ENCODE results near the gene A3GALT2.

The A3GALT2 gene

DNA sequence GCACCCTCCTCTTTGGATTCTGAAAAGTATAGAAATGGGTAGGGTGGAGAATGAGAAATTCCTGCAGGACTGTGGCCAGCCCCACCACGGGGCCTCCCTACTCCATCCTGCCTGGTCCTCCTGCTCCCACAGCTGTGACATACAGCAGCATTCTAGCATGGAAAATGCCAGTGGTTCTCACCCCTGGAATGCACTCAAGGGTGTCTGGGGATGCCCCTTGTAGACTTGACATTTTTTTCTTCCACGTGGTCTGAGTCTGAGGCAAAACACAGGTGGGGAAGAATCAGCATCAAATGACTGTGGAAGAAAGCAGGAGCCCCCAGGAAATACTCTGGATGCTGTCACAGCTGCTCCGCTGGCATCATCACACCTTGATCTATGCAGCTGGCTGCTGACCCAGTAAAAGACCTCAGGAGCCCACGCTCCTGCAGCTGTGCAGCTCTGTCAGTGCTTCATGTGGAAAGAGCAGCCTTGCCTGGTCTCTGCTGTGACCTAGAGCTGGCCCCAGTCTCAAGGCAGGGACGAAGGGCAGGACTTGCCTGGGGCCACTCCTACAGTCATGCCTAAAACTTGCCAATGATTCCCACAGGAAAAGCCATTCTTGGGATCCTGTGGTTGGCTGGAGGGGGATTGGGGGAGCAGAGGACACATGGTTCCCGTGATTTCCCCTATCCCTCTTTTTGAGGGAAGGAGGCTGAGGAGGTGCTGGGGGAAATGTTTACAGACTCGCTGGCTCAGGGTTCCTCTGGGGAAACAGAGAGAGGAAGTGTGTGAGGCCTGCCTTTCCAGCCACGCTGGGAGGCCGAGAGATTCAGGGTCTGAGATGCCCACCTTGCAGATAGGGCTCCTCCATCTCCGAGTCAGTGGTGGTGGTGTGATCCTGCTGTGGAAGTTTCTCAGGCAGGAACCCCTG lies 10.8 kb upstream of the A3GALT2 start:
- no peak for DNase-seq (ENCODE audit: low read depth)

DNA sequence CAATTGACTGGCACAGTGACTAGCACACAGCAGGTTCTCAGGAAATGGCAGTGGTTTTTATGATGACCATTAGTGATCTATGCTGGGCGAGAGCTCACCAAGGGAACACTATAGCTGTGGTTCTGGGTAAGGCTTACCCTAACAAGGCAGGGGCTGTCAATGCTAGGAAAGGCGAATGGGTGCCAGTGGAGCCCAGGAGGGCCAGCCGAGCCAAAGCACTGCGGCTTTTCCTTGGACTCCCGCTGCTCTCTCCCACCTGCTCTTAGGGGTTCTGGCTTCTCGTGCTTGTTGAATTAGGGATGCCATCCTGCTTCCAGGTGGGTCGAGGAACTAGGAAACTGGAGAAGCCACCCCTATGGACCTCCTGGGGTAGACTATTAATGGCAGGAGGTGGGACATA lies 10.0 kb upstream of the A3GALT2 start:
- no peak for DNase-seq (ENCODE audit: low read depth)

DNA sequence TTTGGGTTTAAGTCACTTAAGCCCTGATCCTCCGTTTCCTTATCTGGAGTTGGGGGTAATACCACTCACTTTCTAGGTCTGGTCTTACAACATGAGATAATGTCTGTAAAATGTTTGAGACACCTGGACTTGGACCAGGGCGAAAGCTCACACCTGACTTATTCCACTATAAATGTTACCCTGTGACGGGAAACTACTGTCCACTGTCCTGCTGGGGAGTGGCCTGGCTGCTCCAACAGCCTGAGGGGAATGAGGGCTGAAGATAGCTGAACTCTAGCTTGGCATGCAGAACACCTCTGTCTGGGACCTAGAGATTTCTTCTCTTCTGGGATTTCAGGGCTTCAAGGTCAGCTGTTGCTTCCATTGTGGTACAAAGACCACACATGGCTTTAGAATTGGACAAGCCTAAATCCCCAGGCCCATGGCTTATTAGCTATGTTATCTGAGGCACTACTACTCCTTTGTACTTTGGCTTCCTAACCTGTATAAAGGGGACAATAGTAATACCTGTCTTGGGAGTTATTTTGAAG lies 9.5 kb upstream of the A3GALT2 start:
- DNase-seq (ENCODE audit: low read depth): no peak

DNA sequence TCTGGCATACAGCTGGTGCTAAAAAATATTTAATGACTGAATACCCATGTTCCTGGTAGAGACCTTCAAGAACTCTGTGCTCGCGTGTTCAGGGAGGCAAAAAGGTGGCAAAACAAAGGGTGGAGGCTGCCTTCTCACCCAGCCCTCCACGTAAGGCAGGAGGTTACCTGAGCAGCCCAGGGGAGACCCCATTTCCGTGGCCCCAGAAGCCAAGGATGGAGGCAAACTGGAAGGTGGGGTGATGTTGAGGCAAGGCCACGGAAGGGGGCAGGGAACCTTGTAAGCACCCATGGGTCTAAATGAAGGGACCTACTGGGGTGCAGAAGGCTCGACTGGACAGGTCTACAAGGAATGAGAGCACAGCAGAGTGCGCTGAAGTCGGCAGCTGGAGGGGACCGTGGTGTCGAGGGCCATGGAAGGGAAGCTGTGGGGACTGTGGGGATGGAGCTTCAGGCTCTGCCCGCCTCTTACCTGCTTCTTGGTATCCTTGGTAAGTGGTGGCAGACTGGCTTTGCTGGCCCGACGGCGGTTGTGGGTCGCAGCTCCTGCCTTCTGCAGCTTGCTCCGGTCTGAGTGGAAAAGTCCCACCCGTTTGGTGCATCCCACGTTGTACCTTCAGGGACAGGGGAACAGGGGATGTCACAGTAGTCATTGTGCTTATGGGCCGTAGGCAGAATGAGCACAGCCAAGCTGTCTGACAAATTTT lies 8.9 kb upstream of the A3GALT2 start:
- DNase-seq (ENCODE audit: low read depth): no peak

DNA sequence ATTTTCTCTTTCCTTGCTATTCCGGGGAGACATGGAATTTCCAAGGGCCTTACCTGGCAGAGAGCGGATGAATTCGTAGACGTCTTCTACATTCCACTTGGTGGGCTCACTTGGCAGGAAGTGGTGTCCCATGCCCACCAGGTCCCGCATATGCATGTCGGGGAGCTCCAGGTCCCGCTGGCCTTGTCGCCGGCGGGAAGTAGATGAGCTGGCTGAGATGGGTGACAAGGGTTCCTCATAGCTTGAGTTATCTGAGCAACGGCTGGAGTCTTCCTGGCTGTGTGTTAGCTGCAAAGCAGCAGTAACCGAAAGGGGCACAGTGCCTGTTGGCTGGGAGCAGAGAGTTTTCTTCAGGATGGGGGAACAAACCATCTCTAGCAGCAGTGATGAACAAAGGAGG lies 7.9 kb upstream of the A3GALT2 start:
- DNase-seq (ENCODE audit: low read depth): no peak

DNA sequence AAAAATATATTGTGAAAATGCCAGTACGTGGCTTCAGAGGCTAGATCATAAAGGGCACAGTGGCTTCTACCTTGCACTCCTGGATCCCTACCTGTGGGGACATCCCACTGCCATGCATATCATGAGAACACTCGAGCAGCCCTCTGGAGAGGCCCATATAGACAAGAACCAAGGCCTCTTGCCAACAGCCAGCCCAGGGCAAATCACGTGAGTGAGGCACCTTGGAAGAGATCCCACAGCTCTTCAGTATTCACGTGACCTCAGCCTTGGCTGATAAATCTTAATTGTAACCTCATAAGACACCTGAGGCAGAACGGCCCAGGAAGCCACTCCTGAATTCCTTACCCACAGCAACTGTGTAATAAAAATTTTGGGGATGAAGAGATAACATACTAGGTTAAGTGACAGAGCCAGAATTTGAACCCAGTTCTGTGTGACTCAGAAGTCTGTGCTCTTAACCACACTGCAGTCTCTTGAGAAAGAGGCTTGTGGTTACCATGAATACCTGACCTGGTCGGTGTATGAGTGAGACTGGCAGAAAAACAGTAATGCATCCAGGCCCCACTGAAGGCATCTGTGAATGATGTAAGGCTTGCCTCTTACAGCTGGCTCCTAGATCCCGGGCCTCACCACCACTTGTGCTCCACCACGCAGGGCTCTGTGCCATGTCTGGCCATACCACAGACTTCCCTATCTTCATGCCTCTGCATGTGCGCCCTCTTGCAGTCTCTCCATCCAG lies 6.9 kb upstream of the A3GALT2 start:
- DNase-seq (ENCODE audit: low read depth): no peak

DNA sequence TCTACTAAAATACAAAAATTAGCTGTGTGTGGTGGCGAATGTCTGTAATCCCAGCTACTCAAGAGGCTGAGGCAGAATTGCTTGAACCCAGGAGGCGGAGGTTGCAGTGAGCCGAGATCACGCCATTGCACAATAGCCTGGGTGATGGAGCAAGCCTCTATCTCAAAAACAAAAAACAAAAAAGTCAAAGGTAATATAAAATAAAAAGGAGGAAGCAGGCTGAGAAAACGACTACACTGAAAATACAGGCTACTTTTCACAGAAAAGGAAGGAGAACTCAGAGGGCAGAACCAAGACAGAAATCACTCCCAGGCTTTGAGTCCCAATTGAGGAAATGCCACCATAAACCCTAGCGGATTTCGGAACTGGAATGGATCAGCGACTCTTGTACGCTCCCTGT lies 5.9 kb upstream of the A3GALT2 start:
- DNase-seq (ENCODE audit: low read depth): no peak

DNA sequence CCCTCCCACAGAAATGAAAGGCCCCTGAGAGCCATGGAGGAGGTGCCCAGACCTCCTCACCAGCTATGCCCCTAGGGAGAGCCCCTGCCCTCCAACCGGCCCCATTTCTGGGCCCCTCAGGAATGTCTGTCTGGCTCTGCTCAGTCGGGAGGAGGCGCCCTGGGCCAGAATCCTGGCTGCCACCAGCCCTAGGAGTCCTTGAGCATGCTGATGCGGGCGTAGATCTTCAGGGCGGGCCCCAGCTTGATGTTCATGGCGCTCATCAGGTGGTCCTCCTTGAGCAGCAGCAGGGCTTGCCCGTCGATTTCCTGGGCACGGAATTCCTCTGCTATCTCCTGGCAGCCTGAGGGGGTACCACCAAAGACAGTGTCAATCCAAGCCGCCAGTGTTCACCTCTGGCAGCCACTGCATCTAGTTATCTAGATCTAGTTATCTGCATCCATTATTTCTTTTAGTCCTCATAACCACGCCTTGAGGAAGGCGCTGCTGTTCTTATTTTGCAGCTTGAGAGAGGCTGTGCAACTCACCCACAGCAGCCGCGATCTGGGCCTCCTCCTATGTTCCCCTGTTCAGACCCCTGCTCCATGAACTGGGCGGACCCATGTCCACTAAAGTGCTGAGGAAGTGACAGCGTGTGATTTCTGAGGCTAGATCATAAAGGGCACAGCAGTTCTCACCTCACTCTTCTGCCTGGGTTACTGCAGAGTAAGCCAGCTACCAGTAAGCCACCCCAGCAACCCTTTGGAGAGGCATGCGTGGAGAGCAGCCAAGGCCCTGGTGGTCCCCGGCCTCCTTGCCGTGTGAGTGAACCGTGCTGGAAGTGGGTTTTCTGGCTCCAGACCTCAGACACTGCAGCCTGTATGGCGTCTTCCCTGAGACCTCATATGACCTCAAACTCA lies 4.0 kb upstream of the A3GALT2 start:
- no peak for DNase-seq (ENCODE audit: low read depth)

DNA sequence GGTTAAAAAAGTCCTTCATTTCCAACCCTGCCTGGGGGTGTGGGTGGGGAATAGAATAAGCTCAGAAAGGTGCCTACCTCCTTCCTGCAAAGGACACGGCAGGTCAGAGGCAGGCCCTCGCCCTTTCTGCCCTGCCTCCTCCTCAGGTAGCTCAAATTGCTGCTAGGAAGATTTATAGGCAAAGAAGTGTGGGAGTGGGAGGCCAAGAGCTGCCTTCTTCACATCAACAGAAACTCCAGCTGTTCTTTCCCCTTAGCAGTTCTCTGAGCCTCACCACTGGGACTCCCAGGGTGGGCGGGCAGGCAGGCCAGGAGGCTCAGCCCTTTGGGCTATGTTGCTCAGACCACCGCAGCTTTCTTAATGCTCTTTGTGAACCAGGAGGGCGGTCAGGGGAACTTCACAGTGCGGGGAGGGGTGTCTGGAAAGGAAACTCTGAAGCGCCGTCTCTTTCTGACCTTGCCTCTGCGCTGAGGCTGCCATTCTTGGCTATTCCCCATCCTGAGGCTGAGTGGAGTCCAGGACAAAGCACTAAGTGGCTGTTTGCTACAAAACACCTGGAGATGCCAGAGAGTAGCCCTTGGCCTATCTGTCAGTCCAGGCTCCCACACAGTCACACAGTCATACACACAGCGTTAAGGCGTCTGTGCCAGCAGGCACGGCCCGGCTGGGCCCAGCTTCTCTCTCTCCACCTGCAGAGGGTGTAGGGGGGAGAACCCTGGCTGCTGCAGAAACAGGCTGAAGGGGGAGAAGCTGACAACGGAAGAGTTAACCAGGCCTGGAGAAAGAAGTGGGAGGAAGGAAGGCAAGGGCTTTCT lies 3.0 kb upstream of the A3GALT2 start:
- no peak for DNase-seq (ENCODE audit: low read depth)

DNA sequence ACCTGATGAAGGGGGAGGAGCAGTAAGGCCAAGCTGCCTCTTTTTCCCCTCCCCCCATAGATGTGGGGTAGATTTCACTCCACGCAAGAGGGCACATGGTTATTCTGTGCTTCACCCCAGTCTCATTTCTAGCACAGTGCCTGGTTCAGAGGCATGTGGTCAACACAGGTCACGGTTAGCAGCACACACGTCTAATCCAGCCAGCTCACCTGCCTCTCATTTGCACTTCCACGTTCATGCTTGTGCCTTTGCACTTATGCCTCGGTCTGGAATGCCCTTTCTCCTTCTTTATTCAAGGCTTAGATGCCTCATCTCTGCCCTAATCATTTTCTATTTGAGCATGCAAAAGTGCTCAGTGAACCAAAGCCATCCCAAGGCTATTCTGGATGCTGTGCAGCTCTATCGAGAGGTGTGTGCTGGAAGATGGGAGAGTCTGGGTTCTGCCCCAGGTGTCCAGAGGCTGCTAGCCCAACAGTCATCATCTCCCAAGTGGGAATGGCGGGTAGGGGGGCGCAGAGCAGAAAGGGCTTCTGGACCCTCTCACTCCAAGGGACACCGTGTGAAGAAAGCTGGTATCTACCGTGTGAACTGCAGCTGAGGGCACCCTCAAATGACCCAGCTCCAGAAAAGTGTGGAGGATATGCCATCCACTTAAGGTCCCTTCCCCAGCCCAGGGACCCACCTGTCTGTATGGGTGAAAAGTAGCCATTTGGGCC lies 2.1 kb upstream of the A3GALT2 start:
- no peak for DNase-seq (ENCODE audit: low read depth)

DNA sequence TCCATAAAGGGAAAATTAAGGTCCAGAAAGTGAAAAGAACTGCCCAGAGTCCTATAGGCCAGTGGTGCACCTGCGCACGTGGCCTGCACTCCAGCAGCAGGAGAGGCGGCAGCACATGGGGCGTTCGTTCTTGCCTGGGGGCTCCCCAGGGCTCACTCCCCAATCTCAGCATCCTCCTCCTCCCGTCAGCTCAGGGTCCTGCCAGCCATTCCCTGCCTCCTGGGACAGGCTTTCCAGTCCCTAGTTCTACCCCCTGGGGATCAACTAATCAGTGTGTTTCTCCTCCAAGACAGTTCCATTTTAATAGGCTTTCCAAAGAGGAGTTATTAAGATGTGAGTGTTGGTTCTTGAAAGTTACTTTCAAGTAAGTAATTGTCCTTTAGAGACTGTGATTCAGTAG lies 1.2 kb upstream of the A3GALT2 start:
- DNase-seq (ENCODE audit: low read depth): no peak

DNA sequence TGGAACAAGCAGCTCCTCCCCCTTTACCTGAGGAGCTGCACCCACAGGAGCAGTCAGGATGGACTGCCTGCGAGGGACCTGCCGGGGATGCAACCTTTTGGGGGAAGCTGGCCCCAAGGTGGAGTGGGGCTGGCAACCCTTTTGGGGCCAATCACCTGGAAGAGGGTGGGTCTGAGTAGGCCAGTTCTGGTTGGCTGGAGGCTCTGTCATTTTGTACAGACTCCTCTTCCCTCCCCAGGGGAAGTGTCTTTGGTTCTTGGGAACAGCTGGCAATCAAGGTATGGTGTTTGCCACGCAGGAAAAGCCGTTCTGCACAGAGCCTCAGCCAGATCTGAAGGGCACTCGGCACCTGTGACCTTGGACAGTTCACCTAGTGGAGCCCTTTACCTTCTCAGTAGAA lies 280 bp upstream of the A3GALT2 start:
- no peak for DNase-seq (ENCODE audit: low read depth)

DNA sequence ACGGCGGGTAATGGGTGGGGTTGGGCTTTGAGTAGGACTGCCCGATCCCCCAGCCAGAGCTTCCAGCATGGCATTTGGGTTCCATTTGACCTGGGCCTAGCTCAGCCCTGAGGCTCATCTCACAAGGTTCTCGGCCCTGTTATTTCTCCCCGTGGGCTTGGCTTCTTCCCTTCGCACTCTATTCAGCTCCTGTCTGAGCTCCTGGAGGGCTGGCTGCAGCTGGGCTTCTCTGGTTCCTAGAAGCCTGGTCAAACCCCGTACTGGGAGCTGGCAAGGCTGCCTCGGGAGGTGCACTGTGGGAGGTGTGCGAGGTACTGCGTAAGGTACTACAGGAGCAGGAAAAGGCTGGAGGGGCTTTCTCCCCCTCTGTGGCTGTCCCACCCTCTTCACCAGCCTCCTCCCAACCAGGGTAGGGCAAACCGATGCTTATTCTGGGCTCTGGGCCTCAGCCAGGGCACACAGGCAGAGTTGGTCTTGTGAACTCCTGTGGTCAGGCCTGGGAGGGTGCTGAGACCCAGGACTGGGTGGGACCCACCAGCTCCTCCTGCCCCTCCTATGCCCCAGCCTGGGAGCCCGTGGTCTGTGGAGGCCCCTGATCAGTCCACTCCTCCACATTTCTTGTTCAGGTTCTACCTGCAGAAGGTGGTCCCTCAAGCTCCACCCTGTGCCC lies 814 bp downstream of the A3GALT2 start:
- no peak for DNase-seq (ENCODE audit: low read depth)

DNA sequence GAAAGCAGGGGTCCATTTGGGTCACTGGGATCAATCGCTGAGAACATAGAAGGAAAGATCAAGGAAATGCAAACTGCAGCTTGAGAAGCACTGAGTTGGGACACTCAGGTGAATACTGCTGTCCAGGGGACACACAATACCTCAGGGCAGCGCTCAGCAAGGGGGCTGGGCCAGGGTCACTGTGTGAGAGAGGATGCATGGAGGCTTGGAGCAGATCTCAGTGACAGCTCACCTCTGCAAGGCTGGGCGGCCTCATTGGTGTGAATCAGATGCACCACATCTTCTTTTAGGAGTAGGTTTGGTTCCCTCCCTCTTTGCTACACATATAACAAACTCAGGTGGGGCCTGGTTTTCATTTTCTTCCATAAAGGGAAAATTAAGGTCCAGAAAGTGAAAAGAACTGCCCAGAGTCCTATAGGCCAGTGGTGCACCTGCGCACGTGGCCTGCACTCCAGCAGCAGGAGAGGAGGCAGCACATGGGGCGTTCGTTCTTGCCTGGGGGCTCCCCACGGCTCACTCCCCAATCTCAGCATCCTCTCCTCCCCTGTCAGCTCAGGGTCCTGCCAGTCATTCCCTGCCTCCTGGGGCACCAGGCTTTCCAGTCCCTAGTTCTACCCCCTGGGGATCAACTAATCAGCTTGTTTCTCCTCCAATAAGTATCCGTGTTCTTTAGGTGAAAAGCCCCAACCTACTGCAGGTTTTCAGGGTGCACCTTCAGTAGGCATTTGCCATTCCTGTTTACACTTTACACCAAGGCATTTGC lies 1.5 kb downstream of the A3GALT2 start:
- no peak for DNase-seq (ENCODE audit: low read depth)

DNA sequence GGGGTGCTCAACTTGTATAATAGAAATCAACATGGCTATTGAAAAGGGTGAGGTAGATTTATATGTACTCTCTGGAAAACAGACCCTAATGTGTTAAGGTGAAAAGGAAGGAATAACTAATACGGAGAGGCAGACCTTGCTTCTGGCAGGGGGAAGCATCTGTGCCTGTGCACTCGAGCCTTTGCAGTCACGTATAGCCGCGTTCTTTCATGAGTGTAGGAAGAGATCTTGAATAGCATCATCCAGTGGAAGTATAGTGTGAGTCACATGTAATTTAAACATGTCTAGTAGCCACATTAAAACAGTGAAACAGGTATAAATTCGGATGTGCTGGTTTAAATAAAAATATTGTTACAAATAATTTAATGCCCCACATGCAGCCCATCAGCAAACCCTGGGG lies 3.0 kb downstream of the A3GALT2 start:
- no peak for DNase-seq (ENCODE audit: low read depth)

DNA sequence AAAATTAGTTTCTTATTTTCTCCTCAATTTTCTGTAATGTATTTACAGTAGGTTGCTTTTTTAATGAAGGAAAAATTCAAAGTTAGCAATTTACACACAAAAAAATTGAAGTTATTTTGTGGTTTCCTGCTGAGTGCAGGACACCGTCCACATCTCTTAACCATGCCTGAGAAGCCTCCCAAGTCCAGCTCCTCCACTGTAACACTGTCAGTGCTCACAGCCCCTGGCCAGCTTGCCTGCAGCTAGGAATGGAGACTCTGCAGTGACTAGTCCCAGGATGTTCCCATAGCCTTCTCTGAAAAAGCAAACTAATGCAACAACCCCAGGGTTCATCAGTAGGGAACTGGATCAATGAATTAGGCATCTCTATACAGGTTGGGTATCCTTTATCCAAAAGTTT lies 3.5 kb downstream of the A3GALT2 start:
- DNase-seq (ENCODE audit: low read depth): no peak

DNA sequence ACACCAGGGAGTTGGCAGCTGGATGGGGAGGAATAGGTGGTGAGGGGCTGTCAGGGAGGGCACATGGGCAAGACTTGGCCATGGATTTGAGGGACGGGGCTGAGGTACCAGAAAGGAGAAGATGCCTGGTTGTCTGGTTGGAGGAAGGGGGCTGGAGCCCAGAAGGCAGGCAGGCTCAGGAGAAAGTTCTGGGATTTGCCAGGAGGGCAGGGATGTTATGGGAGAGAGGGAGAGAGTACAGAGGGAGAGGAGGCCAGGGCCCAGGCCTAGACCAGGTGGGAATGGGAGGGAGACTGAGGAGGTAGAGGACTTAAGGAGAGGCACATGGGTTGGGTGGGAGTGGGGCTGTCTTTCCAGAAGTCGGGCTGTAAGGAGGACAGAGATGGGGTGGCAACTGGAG lies 4.3 kb downstream of the A3GALT2 start:
- no peak for DNase-seq (ENCODE audit: low read depth)

DNA sequence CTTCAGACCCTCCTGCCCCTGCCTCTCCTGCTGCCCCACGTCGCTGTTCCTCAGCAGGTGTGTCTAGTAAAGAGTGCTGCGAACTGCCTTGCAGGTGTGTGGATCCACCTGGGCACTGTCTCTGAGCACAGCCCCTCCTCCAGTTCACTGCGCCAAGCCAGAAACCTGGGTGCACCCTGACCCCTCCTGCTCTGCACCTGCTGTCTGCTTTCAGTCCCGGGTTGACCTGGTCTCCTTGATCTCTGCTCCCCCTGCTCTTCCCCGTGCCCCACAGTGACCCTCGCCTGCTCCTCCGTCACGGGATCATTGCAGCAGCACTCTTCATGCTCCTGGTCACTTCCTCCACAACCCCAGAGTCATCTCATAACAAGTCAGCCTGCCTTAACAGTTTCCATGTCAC lies 6.5 kb downstream of the A3GALT2 start:
- no peak for DNase-seq (ENCODE audit: low read depth)

DNA sequence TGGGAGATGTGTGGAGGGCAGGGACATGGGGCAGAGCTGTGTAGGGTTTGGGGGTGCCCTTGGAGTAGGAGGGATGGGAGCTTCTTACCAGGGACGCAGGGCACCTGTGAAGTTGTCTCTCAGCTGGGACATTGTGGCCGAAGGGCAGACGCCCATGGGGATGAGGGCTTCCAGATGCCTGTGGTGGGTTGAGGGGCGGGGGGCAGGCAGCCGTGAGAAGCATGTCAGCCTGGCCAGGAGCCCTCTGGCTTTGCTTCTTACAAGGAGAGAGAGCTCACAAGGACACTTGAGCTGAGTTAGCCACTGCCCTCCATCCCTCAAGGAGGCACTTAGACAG lies 8.5 kb downstream of the A3GALT2 start:
- DNase-seq (ENCODE audit: low read depth): no peak
